HEK293 (cell line): Measurements from ENCODE around the gene ARHGAP45.

Source experiments
- CTCF ChIP-seq: fragments of 450-650 bp; formaldehyde crosslinking; IDR thresholded peaks from 2 replicates; pipeline ENCODE4 v1.5.1; 2016; ENCODE audit warnings: missing biosample characterization, missing genetic modification characterization
- ELK4 ChIP-seq: IDR thresholded peaks from 2 replicates; pipeline ENCODE4 v1.6.1; 2011; ENCODE audit warnings: mild to moderate bottlenecking, low read depth, low read length, borderline replicate concordance
- ZBTB7A ChIP-seq: fragments of 450-650 bp; formaldehyde crosslinking; IDR thresholded peaks from 2 replicates; pipeline ENCODE4 v1.5.1; 2016; ENCODE audit warnings: low read depth, missing biosample characterization, missing genetic modification characterization
- ZNF510 ChIP-seq: fragments of 450-650 bp; formaldehyde crosslinking; IDR thresholded peaks from 2 replicates; pipeline ENCODE4 v1.5.1; 2018; ENCODE audit warnings: mild to moderate bottlenecking, missing genetic modification characterization, missing biosample characterization; ENCODE audit not compliant: insufficient replicate concordance
- ZNF610 ChIP-seq: fragments of 450-650 bp; formaldehyde crosslinking; IDR thresholded peaks from 2 replicates; pipeline ENCODE4 v1.5.1; 2016; ENCODE audit warnings: missing biosample characterization, missing genetic modification characterization, borderline replicate concordance
- TF ChIP-seq, protein P1 (sequence below): sonication (generic); formaldehyde crosslinking; IDR thresholded peaks from 2 replicates; pipeline ENCODE4 v1.8.1; 2022; ENCODE audit warnings: mild to moderate bottlenecking, moderate library complexity, missing genetic modification reagents

- TF ChIP-seq CTCF (tag by site-specific recombination) (no peak), ZBTB7A (no peak), ZNF510 (no peak), ZNF610 (tag by site-specific recombination) (no peak), ELK4 (no peak)
- TF ChIP-seq, protein P1, sequence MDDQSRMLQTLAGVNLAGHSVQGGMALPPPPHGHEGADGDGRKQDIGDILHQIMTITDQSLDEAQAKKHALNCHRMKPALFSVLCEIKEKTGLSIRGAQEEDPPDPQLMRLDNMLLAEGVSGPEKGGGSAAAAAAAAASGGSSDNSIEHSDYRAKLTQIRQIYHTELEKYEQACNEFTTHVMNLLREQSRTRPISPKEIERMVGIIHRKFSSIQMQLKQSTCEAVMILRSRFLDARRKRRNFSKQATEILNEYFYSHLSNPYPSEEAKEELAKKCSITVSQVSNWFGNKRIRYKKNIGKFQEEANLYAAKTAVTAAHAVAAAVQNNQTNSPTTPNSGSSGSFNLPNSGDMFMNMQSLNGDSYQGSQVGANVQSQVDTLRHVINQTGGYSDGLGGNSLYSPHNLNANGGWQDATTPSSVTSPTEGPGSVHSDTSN (CRISPR knock-in tag), result no peak
Measured at GRCh38 chr19:1131718-1132551, 65.0 kb downstream of the ARHGAP45 start.
